Pancreas (tissue), 10 donors: ENCODE results near the gene PPP2R2B. TPM values are rescaled to one million over a fixed set of nuclear protein-coding genes. Genes with fewer than 3 reads are reported as not detected.
A peak's percentile ranks its signal among the peaks of the same experiment; 100 is the strongest.

Experiments
- ATAC-seq, 4 donors: fragments of 200-7000 bp; cut with Tn5 transposase; one replicate each; pipeline versions ENCODE4 v1.8.0 to v1.9.1; 2020; ENCODE audit warnings: mild to moderate bottlenecking in 4 of 4, moderate library complexity in 4 of 4
- DNase-seq, 6 donors: peaks; one replicate each; pipeline ENCODE4 v3.0.0-alpha.2; 2020
- FAIRE-seq: peaks from 2 replicates; lab custom pipeline; 2012; peaks lifted over from hg19 to GRCh38; lab: Jason Lieb, UNC
- H3K27ac ChIP-seq, 4 donors: fragments of 200-600 bp; sonication (generic); 1 replicate in 3 of 4; 2 replicates in 1 of 4; pipeline versions ENCODE4 v1.5.0 to v1.8.0; 2020
- H3K27me3 ChIP-seq, 4 donors: fragments of 200-600 bp; one replicate each; pipeline ENCODE4 v1.8.0; 2021
- H3K36me3 ChIP-seq, 3 donors: fragments of 200-600 bp; sonication (generic) in 1 of 3; one replicate each; pipeline versions ENCODE4 v1.5.0 to v1.8.0; 2020 to 2021
- H3K4me1 ChIP-seq, 3 donors: fragments of 200-600 bp; one replicate each; pipeline ENCODE4 v1.8.0; 2021
- H3K4me3 ChIP-seq, 4 donors: fragments of 200-600 bp; sonication (generic) in 2 of 4; one replicate each; pipeline versions ENCODE4 v1.5.0 to v1.8.0; 2020 to 2021
- H3K9me3 ChIP-seq, 4 donors: fragments of 200-600 bp; one replicate each; pipeline ENCODE4 v1.8.0; 2021
- WGBS, 2 donors: extraction: QIAGEN DNeasy Blood & Tissue Kit; methylation state at CpG; one replicate each; pipeline ENCODE4 v1.1.7; 2013; 5-methylcytosine and 5-hydroxymethylcytosine counted together
- intact Hi-C, 3 donors: fragments of 100-400 bp; cut with DNase I; formaldehyde crosslinking; loops; one replicate each; pipeline versions ENCODE4 v1.11.1 to v1.14.2; 2022
- polyA plus RNA-seq, 2 donors: library from polyadenylated mRNA; stranded (reverse); fragments of 200-250 nt; gene quantifications; one replicate each; pipeline ENCODE4 v1.2.3, GENCODE V29; 2013
- total RNA-seq, 6 donors: library from RNA; stranded (reverse); fragmentation: NEBNext Ultra II Directional in 4 of 6; extraction: Animal tissue kit (Norgen Biotek cat#: 25700) in 4 of 6; gene quantifications; one replicate each; pipeline versions ENCODE4 v1.2.1 to v1.2.4, GENCODE V29; 2021 to 2023
- TF ChIP-seq, protein P1 (sequence below), 4 donors: fragments of 200-600 bp; sonication (generic) in 3 of 4; IDR thresholded peaks; one replicate each; pipeline versions ENCODE4 v1.5.0 to v1.8.0; 2021; ENCODE audit warnings: antibody characterized with exemption in 4 of 4
- donor health status: healthy with polysubstance abuse.
- donor health status: DM: no; HTN: no; CAD: no; lungs with moderate emphysema.
- donor health status: DM: no; HTN: no; CAD: no.
- donor health status: control.
- donor health status: control.
- donor health status: Bipolar disorder and iron deficiency.
- donor health status: DM: yes; HTN: yes; CAD: no.
- donor health status: DM: no; HTN: no; CAD: no.
- donor health status: DM: no; HTN: no; CAD: no.
- donor health status: DM: yes; HTN: yes; CAD: no.

Gene PPP2R2B
- total and polyA plus RNA-seq, 8 donors: 0.51 to 3.5 (median 0.81) TPM

DNA sequence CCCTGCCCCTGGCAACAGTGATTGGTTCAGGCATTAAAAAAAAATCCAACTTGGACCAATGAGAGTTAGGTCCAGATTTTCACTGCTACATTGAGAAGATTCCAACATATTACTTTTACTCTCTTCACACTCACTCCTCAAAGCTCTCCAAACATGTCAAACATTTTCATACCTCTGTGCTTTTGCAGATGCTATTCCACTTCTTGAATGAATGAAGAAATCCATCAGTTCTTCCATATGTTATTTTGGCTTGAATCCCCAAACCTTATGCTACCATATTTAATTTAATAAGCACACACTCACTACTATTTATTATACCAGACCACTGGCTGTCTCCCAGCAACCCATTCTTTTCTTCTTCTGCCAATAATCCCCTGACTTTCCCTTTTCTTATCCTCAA lies 87.1 kb downstream of the PPP2R2B start:
- FAIRE-seq (no peak), DNase-seq (no peak), ATAC-seq (no peak)
- Histone ChIP-seq H3K9me3 (no peaks in the 10 kb centered on the region), H3K27me3 (no peaks in the 10 kb centered on the region), H3K36me3 (no peaks in the 10 kb centered on the region), H3K4me3 (no peak overlapping the region), H3K4me1 (no peaks in the 10 kb centered on the region), H3K27ac (no peak overlapping the region)
- TF ChIP-seq, protein P1, sequence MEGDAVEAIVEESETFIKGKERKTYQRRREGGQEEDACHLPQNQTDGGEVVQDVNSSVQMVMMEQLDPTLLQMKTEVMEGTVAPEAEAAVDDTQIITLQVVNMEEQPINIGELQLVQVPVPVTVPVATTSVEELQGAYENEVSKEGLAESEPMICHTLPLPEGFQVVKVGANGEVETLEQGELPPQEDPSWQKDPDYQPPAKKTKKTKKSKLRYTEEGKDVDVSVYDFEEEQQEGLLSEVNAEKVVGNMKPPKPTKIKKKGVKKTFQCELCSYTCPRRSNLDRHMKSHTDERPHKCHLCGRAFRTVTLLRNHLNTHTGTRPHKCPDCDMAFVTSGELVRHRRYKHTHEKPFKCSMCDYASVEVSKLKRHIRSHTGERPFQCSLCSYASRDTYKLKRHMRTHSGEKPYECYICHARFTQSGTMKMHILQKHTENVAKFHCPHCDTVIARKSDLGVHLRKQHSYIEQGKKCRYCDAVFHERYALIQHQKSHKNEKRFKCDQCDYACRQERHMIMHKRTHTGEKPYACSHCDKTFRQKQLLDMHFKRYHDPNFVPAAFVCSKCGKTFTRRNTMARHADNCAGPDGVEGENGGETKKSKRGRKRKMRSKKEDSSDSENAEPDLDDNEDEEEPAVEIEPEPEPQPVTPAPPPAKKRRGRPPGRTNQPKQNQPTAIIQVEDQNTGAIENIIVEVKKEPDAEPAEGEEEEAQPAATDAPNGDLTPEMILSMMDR (IDR thresholded peaks at IDR 0.05): no peak
- intact Hi-C loops: no loop called here

DNA sequence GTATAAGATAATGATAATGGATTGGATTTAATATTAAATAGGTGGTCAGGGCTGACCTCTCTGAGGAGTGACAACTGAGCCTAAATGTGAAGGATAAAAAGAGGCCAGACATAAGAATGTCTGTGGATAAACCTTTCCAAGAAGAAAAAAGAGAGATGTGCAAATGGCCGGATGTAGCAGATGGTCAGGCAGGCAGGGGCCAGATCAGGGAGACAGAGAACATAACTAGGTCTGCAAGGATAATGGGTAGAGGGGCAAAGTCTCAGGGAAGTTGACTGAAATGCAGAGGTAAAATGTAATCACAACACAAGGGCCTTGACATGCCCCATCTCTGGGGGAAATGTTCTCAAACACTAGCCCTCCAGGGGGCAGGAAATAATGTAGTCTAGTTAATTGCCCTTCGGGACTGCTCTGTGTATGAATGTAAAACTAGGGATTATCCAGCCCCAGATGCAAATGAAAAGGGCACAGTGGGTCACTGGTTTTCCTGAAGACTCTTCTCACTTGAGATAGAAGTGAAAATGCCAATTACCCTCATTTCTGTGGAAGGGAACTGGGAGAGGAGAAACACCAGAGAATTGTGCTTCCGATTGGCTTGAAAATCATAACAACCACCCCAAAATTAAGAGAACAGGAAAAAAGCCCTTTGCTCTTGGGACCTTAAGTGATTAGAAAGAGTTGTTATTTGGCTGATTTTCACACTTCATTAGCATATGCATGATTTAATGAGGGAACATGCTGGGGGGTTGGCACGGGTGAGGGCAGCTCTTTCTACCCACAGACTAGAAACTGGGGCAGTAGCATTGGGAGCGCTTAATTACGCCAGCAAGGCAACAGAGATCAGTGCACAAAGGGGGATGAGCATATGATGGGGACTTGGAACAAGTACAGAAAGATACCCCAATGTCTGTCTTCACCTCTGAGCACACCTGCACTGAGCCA lies 88.6 kb downstream of the PPP2R2B start:
- 78 to 88% methylated on average over 6 of the region's 6 CpGs for WGBS, 2 donors
- Histone ChIP-seq H3K4me3 (no peak overlapping the region), H3K27ac (no peak overlapping the region), H3K9me3 (no peaks in the 10 kb centered on the region), H3K27me3 (no peaks in the 10 kb centered on the region), H3K4me1 (no peaks in the 10 kb centered on the region), H3K36me3 (no peaks in the 10 kb centered on the region)
- TF ChIP-seq, protein P1 (IDR thresholded peaks at IDR 0.05): no peak
- ATAC-seq (no peak), FAIRE-seq (no peak), DNase-seq (no peak)
- intact Hi-C loops: no loop called here

DNA sequence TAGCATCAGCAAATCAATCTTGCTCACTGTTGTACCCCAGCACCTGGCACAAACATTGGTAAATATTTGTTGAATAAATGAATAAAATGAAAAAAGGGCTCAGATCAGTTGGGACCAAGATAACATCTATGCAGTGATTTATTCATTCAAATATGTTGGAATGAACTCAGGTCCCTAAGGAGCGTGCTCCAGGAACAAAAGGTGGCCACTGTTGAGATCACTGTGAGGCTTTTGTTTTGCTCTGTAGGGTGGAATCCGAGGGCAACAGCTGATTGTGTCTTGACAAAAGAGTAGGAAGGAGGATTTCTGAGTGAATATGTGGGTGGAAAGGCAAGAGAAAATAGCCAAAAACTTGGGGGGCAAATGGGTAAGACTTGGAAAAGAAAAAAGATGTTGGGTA lies 89.7 kb downstream of the PPP2R2B start:
- TF ChIP-seq, protein P1 (IDR thresholded peaks at IDR 0.05): no peak
- H3K27me3 ChIP-seq: no peaks in the 10 kb centered on the region
- H3K4me1 ChIP-seq: no peaks in the 10 kb centered on the region
- no peaks in the 10 kb centered on the region for H3K9me3 ChIP-seq
- 32 to 41% methylated on average over 2 of the region's 2 CpGs for WGBS, 2 donors
- no peak overlapping the region for H3K27ac ChIP-seq
- intact Hi-C loops: no loop called here
- DNase-seq (no peak), FAIRE-seq (no peak), ATAC-seq (no peak)
- no peak overlapping the region for H3K4me3 ChIP-seq
- no peaks in the 10 kb centered on the region for H3K36me3 ChIP-seq

DNA sequence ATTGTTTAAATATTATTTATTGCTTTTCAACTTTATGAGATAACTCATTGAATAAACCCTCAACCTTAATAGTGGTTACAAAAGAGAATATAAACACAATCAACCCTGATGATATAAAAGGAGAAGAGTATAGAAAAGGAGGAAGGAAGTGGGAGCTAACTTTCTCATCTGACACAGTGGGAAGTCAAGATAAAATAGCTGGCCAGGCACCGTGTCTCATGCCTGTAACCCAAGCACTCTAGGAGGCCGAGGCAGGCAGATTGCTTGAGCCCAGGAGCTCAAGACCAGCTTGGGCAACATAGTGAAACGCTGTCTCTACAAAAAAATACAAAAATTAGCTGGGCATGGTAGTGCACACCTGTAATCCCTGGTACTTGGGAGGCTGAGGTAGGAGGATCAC lies 93.5 kb downstream of the PPP2R2B start:
- 58 to 78% methylated on average over 3 of the region's 3 CpGs for WGBS, 2 donors
- no peak for FAIRE-seq
- no peak overlapping the region for H3K27ac ChIP-seq
- TF ChIP-seq, protein P1 (IDR thresholded peaks at IDR 0.05): no peak
- no peaks in the 10 kb centered on the region for H3K27me3 ChIP-seq
- intact Hi-C loops: no loop called here
- no peaks in the 10 kb centered on the region for H3K36me3 ChIP-seq
- H3K4me3 ChIP-seq: no peak overlapping the region
- H3K4me1 ChIP-seq: no peaks in the 10 kb centered on the region
- no peaks in the 10 kb centered on the region for H3K9me3 ChIP-seq
- DNase-seq: no peak
- ATAC-seq: peak in 2 of 4 donors; percentile 32 to 41

DNA sequence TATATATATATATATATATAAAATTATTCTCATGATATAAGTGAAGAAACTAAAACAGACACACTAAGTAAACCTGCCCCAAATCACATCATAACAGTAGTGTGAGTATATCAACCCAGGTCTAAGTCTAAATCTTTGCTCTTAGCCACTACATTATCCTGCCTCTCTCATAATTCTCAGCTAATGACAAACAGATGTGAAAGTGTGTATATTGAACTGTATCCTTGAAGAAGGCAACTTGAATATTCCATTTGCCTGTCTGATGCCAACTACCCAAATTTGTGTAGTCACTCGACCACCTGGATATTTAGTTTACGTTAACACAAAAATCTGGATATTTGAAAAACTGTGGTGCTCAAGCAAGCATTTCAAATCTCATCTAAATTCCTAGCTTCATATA lies 97.4 kb downstream of the PPP2R2B start:
- no peaks in the 10 kb centered on the region for H3K36me3 ChIP-seq
- FAIRE-seq (no peak), DNase-seq (no peak), ATAC-seq (no peak)
- no peaks in the 10 kb centered on the region for H3K4me1 ChIP-seq
- TF ChIP-seq, protein P1 (IDR thresholded peaks at IDR 0.05): no peak
- no peaks in the 10 kb centered on the region for H3K9me3 ChIP-seq
- intact Hi-C loops: no loop called here
- H3K27ac ChIP-seq: no peak overlapping the region
- no peak overlapping the region for H3K4me3 ChIP-seq
- H3K27me3 ChIP-seq: no peaks in the 10 kb centered on the region
- 55 to 80% methylated on average over 2 of the region's 2 CpGs for WGBS, 2 donors
